Muscle of leg (tissue), 11 donors: ENCODE results near the gene SMG1. TPM values are rescaled to one million over a fixed set of nuclear protein-coding genes. Genes with fewer than 3 reads are reported as not detected.
"Not testable (repeated sequence)": the region's sequence is repeated elsewhere in the genome, so short reads cannot be mapped to it uniquely, and the experiment has no call there.

Source experiments
- DNase-seq: peaks from one replicate; pipeline ENCODE4 v3.0.0; 2013
- H3K27ac ChIP-seq: one replicate; pipeline ENCODE4 v1.5.1; 2013; ENCODE audit warnings: mild to moderate bottlenecking, low read length, control low read depth
- H3K27me3 ChIP-seq: one replicate; pipeline ENCODE4 v1.6.1; 2013; ENCODE audit warnings: low read length; ENCODE audit not compliant: control insufficient read depth, insufficient read depth
- H3K36me3 ChIP-seq: one replicate; pipeline ENCODE4 v1.6.1; 2013; ENCODE audit warnings: low read length; ENCODE audit not compliant: control insufficient read depth, insufficient read depth
- H3K4me1 ChIP-seq: one replicate; pipeline ENCODE4 v1.6.1; 2013; ENCODE audit warnings: low read length; ENCODE audit not compliant: control insufficient read depth, insufficient read depth
- H3K4me3 ChIP-seq: one replicate; pipeline ENCODE4 v1.5.1; 2013; ENCODE audit warnings: low read length, control low read depth
- H3K9me3 ChIP-seq: replicated peaks from 2 replicates; pipeline ENCODE4 v1.6.1; 2013; ENCODE audit warnings: low read depth, low read length; ENCODE audit not compliant: control insufficient read depth
- WGBS: methylation state at CpG from one replicate; pipeline ENCODE4 v1.1.5; 2013; ENCODE audit warnings: missing lambda C conversion rate; ENCODE audit not compliant: insufficient coverage; 5-methylcytosine and 5-hydroxymethylcytosine counted together
- polyA plus RNA-seq, 8 donors: library from polyadenylated mRNA; unstranded; fragments of 120-200 nt; gene quantifications; one replicate each; pipeline versions ENCODE4 v1.2.1 to v1.2.3, GENCODE V29; 2013; ENCODE audit warnings: inconsistent platforms in 1 of 8, low replicate concordance in 1 of 8; ENCODE audit not compliant: insufficient read length in 8 of 8, insufficient read depth in 1 of 8
- total RNA-seq: library from RNA; stranded (reverse); fragments of 120-200 nt; gene quantifications from one replicate; pipeline ENCODE4 v1.2.4, GENCODE V29; 2013

Gene SMG1
- total and polyA plus RNA-seq, 9 donors: 24.7 to 49.5 (median 35.8) TPM

DNA sequence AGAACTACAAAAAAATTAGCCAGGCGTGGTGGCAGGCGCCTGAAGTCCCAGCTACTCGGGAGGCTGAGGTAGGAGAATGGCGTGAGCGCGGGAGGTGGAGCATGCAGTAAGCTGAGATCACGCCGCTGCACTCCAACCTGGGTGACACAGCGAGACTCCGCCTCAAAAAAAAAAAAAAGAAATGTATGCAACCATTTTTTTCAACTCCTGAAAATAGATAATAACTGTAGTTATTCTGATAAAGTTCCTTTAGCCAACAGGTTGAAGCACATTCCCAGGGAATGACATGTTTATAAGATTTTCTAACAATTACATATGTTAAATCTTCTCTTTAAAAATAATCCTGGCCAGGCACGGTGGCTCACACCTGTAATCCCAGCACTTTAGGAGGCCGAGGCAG is 17.5 kb downstream of the SMG1 start:
- not testable (repeated sequence) for H3K27ac ChIP-seq, H3K27me3 ChIP-seq, H3K36me3 ChIP-seq, H3K9me3 ChIP-seq, H3K4me1 ChIP-seq, DNase-seq, H3K4me3 ChIP-seq
- no CpG with 5 or more reads among the region's 12 CpGs for WGBS

- H3K9me3 ChIP-seq, H3K27ac ChIP-seq, DNase-seq, H3K4me3 ChIP-seq, H3K36me3 ChIP-seq, H3K27me3 ChIP-seq, H3K4me1 ChIP-seq: not testable (repeated sequence)
- WGBS: 92% methylated on average over 5 of the region's 7 CpGs
Observed at GRCh38 chr16:18902778-18903177, 23.4 kb downstream of the SMG1 start.

- 79% methylated on average over 2 of the region's 3 CpGs for WGBS
- not testable (repeated sequence) for H3K27me3 ChIP-seq, H3K4me1 ChIP-seq, H3K4me3 ChIP-seq, H3K36me3 ChIP-seq, H3K9me3 ChIP-seq, DNase-seq, H3K27ac ChIP-seq
Observed at GRCh38 chr16:18902044-18902443, 24.2 kb downstream of the SMG1 start.

- DNase-seq, H3K36me3 ChIP-seq, H3K27me3 ChIP-seq, H3K27ac ChIP-seq, H3K9me3 ChIP-seq, H3K4me1 ChIP-seq, H3K4me3 ChIP-seq: not testable (repeated sequence)
- no CpG with 5 or more reads among the region's 1 CpG for WGBS
Observed at GRCh38 chr16:18901194-18901593, 25.0 kb downstream of the SMG1 start.

DNA sequence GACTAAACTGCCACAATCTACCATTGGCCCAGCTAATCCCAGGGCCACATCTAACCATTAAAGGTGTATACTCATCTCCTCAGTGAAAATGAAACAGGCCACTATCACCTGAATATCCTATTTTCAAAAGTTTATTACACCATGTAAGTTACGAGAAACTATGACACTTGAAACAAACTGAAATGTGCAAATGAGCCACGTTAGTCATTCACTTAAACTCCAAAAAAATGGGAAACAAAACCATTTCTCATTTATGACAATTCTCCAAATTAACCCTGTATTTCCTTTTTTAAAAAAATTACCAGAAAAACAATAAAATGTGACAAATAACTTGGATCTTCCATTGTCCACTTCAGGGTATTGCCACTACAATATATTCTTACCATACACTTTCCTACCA is 41.8 kb downstream of the SMG1 start:
- not testable (repeated sequence) for H3K9me3 ChIP-seq, H3K27me3 ChIP-seq, DNase-seq, H3K4me3 ChIP-seq, H3K27ac ChIP-seq, H3K36me3 ChIP-seq, H3K4me1 ChIP-seq
- WGBS: 88% methylated on average over 1 of the region's 2 CpGs

DNA sequence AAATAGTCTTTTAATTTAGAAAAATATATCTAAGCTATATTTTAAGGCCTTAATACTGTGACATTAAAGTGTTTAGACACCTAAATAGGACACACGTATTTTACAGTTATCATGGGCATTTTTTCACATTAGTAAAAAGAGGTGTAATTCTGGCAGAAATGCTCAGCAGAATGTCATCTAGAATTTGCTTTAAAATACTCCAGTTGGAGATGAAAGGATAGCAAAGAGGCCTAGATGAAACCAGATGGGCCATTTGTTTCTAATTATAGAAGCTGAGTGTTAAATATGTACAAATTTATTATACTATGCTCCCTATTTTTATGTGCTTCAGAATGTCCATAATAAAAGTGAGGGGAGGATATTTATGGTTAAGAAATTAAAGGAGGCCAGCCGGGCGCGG is 48.5 kb downstream of the SMG1 start:
- H3K9me3 ChIP-seq, H3K4me1 ChIP-seq, DNase-seq, H3K27me3 ChIP-seq, H3K4me3 ChIP-seq, H3K27ac ChIP-seq: not testable (repeated sequence)
- peaks cover 12% of the 10 kb centered on the region for H3K36me3 ChIP-seq
- WGBS: no CpG with 5 or more reads among the region's 4 CpGs

GRCh38 chr16:18877259-18877658 is 48.9 kb downstream of the SMG1 start:
- peaks cover 12% of the 10 kb centered on the region for H3K36me3 ChIP-seq
- not testable (repeated sequence) for DNase-seq, H3K4me3 ChIP-seq

DNA sequence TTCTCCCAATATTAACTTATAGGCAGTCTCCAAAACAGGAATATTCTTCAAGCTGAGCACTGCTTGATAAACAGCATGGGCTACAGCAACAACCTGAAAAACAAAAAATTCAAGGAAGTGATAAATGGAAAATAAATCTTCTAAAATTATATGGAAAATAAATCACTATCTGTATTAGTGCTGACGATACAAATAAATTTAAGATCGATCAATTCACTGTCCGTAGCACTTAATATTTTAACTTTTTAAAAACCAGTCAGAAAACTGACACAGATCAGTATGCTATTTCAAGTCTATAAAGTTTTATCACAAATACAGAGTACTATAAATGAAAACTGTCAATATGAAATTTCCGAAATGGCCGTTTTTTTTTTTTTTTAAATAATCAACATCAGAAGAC is 49.9 kb downstream of the SMG1 start:
- H3K4me3 ChIP-seq: not testable (repeated sequence)
- H3K36me3 ChIP-seq: peaks cover 12% of the 10 kb centered on the region
- WGBS: no CpG with 5 or more reads among the region's 5 CpGs

More at GRCh38 chr16:18877259-18877658, 48.9 kb downstream of the SMG1 start:
- WGBS: 100% methylated on average over 1 of the region's 4 CpGs
- H3K27ac ChIP-seq, H3K9me3 ChIP-seq, H3K27me3 ChIP-seq, H3K4me1 ChIP-seq: not testable (repeated sequence)

GRCh38 chr16:18869043-18869771 is 57.0 kb downstream of the SMG1 start:
- H3K4me3 ChIP-seq, H3K4me1 ChIP-seq, H3K27ac ChIP-seq, H3K27me3 ChIP-seq, H3K36me3 ChIP-seq, DNase-seq, H3K9me3 ChIP-seq: not testable (repeated sequence)
- WGBS: no CpG with 5 or more reads among the region's 2 CpGs

More for the DNA sequence above, 49.9 kb downstream of the SMG1 start:
- not testable (repeated sequence) for DNase-seq, H3K27me3 ChIP-seq, H3K27ac ChIP-seq, H3K9me3 ChIP-seq, H3K4me1 ChIP-seq

GRCh38 chr16:18866277-18866823 is 59.9 kb downstream of the SMG1 start:
- H3K4me3 ChIP-seq, DNase-seq: not testable (repeated sequence)
- peaks cover 13% of the 10 kb centered on the region for H3K36me3 ChIP-seq

DNA sequence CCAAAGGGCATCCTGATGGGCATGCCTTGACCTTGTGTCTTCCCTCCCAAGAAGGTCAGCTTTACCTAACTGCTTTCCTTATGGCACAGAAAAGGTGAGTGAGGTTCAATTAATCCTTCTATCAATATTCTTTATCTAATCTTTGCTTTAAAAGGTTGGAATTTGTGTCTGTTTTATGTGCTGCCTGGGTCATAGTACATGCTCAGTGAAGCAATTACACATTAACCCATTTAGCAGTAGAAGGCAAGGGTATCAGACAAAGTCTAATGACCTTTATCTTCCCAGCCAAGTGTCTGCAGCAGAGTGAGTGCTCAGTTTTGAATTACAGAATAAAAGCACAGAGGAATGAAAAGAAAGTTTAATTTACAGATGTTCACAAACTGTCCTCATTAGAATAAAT is 63.3 kb downstream of the SMG1 start:
- H3K4me3 ChIP-seq, H3K9me3 ChIP-seq, H3K4me1 ChIP-seq, DNase-seq, H3K27ac ChIP-seq, H3K27me3 ChIP-seq: not testable (repeated sequence)
- H3K36me3 ChIP-seq: peaks cover 15% of the 10 kb centered on the region

More at GRCh38 chr16:18866277-18866823, 59.9 kb downstream of the SMG1 start:
- H3K9me3 ChIP-seq, H3K27me3 ChIP-seq, H3K27ac ChIP-seq, H3K4me1 ChIP-seq: not testable (repeated sequence)
- no CpG with 5 or more reads among the region's 2 CpGs for WGBS
